ENCODE results near the gene CUL2. TPM values are rescaled to one million over a fixed set of nuclear protein-coding genes. Genes with fewer than 3 reads are reported as not detected.
"Not testable (repeated sequence)": the region's sequence is repeated elsewhere in the genome, so short reads cannot be mapped to it uniquely, and the experiment has no call there.

CUL2 gene
- total and polyA plus RNA-seq, 11 donors: 7.1 to 42.2 (median 31.6) TPM

- peaks cover 0 to 24% (median 14%) of the 10 kb centered on the region in 12 donors for H3K9me3 ChIP-seq
- no peaks in the 10 kb centered on the region for H3K36me3 ChIP-seq
- no peak for TF ChIP-seq POLR2A (IDR thresholded peaks at IDR 0.05)
- no peak for TF ChIP-seq CTCF (IDR thresholded peaks at IDR 0.05)
- intact Hi-C loops (cut with DNase I): no loop called here
- H3K4me1 ChIP-seq: no peaks in the 10 kb centered on the region
- ATAC-seq (no peak), DNase-seq (no peak)
- WGBS, 4 donors: 99 to 100% (median 100%) methylated on average over 2 of the region's 2 CpGs
- H3K4me3 ChIP-seq: no peak overlapping the region
- no peak overlapping the region for H3K27ac ChIP-seq
- H3K27me3 ChIP-seq: no peaks in the 10 kb centered on the region
These were observed 105.0 kb downstream of the CUL2 start for GRCh38 chr10:34985146-34985545.

GRCh38 chr10:34981844-34982243, 108.3 kb downstream of the CUL2 start:
- WGBS, 4 donors: 83 to 88% (median 84%) methylated on average over 2 of the region's 2 CpGs
- Histone ChIP-seq H3K9me3 (peaks cover 0 to 24% (median 14%) of the 10 kb centered on the region in 12 donors), H3K36me3 (no peaks in the 10 kb centered on the region), H3K27ac (no peak overlapping the region), H3K27me3 (no peaks in the 10 kb centered on the region), H3K4me3 (no peak overlapping the region), H3K4me1 (no peaks in the 10 kb centered on the region)
- no peak for TF ChIP-seq POLR2A (IDR thresholded peaks at IDR 0.05)
- TF ChIP-seq CTCF (IDR thresholded peaks at IDR 0.05): no peak
- ATAC-seq (no peak), DNase-seq (no peak)
- intact Hi-C loops (cut with DNase I): no loop called here

- no peak for TF ChIP-seq POLR2A (IDR thresholded peaks at IDR 0.05)
- no peak for TF ChIP-seq CTCF (IDR thresholded peaks at IDR 0.05)
- Histone ChIP-seq H3K27ac (no peak overlapping the region), H3K9me3 (peaks cover 0 to 14% (median 4%) of the 10 kb centered on the region in 12 donors), H3K4me1 (no peaks in the 10 kb centered on the region), H3K4me3 (no peak overlapping the region), H3K27me3 (no peaks in the 10 kb centered on the region), H3K36me3 (no peaks in the 10 kb centered on the region)
- no peak for ATAC-seq
- DNase-seq: no peak
- WGBS, 4 donors: 50 to 97% (median 69%) methylated on average over 2 of the region's 2 CpGs
- intact Hi-C loops (cut with DNase I): no loop called here
These were observed 110.2 kb downstream of the CUL2 start for GRCh38 chr10:34979938-34980337.

GRCh38 chr10:34978080-34978479, 112.1 kb downstream of the CUL2 start:
- no peak overlapping the region for H3K4me3 ChIP-seq
- H3K9me3 ChIP-seq: peaks cover 0 to 5% (median 0%) of the 10 kb centered on the region in 12 donors
- TF ChIP-seq POLR2A (IDR thresholded peaks at IDR 0.05) (no peak), CTCF (IDR thresholded peaks at IDR 0.05) (no peak)
- DNase-seq (no peak), ATAC-seq (no peak)
- H3K36me3 ChIP-seq: no peaks in the 10 kb centered on the region
- H3K27ac ChIP-seq: no peak overlapping the region
- no peaks in the 10 kb centered on the region for H3K4me1 ChIP-seq
- intact Hi-C loops (cut with DNase I): no loop called here
- no peaks in the 10 kb centered on the region for H3K27me3 ChIP-seq
- 79 to 92% (median 84%) methylated on average over 7 of the region's 7 CpGs for whole genome bisulfite sequencing, 4 donors

GRCh38 chr10:34976380-34976910, 113.7 kb downstream of the CUL2 start:
- H3K27ac ChIP-seq; intact Hi-C loops (cut with DNase I); H3K4me1 ChIP-seq; H3K36me3 ChIP-seq; ATAC-seq; DNase-seq; H3K27me3 ChIP-seq; H3K4me3 ChIP-seq; H3K9me3 ChIP-seq: not testable (repeated sequence)
- 95 to 97% (median 96%) methylated on average over 17 to 29 of the region's 29 CpGs for WGBS, 4 donors
